Adrenal gland (tissue), 5 donors: ENCODE results near the gene NANS.

Experiments
- POLR2A ChIP-seq, 2 donors: fragments of 450-650 bp; IDR thresholded peaks; one replicate each; pipeline ENCODE4 v1.6.1; 2017; ENCODE audit warnings: antibody characterized with exemption in 2 of 2, mild to moderate bottlenecking in 2 of 2, moderate library complexity in 1 of 2
- TF ChIP-seq, protein P1 (sequence below), 6 experiments: fragments of 450-650 bp in 4 of 6; fragments of 200-600 bp in 2 of 6; sonication (generic) in 1 of 6; IDR thresholded peaks; 1 replicate in 5 of 6; 2 replicates in 1 of 6; pipeline versions ENCODE4 v1.5.1 to v1.8.0; 2016 to 2021; ENCODE audit warnings: antibody characterized with exemption in 6 of 6, mild to moderate bottlenecking in 2 of 6, moderate library complexity in 1 of 6
- donor health status: DM: no; HTN: no; CAD: no.

GRCh38 chr9:98066235-98066634 is 9.7 kb downstream of the NANS start:
- TF ChIP-seq, protein P1, sequence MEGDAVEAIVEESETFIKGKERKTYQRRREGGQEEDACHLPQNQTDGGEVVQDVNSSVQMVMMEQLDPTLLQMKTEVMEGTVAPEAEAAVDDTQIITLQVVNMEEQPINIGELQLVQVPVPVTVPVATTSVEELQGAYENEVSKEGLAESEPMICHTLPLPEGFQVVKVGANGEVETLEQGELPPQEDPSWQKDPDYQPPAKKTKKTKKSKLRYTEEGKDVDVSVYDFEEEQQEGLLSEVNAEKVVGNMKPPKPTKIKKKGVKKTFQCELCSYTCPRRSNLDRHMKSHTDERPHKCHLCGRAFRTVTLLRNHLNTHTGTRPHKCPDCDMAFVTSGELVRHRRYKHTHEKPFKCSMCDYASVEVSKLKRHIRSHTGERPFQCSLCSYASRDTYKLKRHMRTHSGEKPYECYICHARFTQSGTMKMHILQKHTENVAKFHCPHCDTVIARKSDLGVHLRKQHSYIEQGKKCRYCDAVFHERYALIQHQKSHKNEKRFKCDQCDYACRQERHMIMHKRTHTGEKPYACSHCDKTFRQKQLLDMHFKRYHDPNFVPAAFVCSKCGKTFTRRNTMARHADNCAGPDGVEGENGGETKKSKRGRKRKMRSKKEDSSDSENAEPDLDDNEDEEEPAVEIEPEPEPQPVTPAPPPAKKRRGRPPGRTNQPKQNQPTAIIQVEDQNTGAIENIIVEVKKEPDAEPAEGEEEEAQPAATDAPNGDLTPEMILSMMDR (IDR thresholded peaks at IDR 0.05), result no peak
- no peak for TF ChIP-seq POLR2A (IDR thresholded peaks at IDR 0.05)
